Stimulated activated CD4-positive, alpha-beta T cell treated with anti-CD3 and anti-CD28 coated beads, Interleukin-12 subunit alpha, Interleukin-12 subunit beta, amount 100 ng/mL, for 24 hours (primary cell): ENCODE measurements around the gene RHOV.
"Not testable (repeated sequence)": the region's sequence is repeated elsewhere in the genome, so short reads cannot be mapped to it uniquely, and the experiment has no call there.

ENCODE experiments used
- DNase-seq, 2 experiments: peaks; one replicate each; pipeline ENCODE4 v3.0.0-alpha.2; 2020; ENCODE audit warnings: low read depth in 2 of 2

Gene RHOV

GRCh38 chr15:40875991-40876730 lies 2.1 kb upstream of the RHOV start:
- DNase-seq, result no peak

- no peak for DNase-seq
These were observed 992 bp downstream of the RHOV start for GRCh38 chr15:40872791-40873693.

- no peak for DNase-seq
These were observed 2.1 kb downstream of the RHOV start for GRCh38 chr15:40871749-40872617.

GRCh38 chr15:40870716-40871115 lies 3.3 kb downstream of the RHOV start:
- DNase-seq, result no peak

GRCh38 chr15:40869686-40870085 lies 4.3 kb downstream of the RHOV start:
- no peak for DNase-seq

GRCh38 chr15:40867199-40867598 lies 6.8 kb downstream of the RHOV start:
- DNase-seq, result no peak

GRCh38 chr15:40863660-40864270 lies 10.3 kb downstream of the RHOV start:
- no peak for DNase-seq

GRCh38 chr15:40861147-40861546 lies 12.9 kb downstream of the RHOV start:
- not testable (repeated sequence) for DNase-seq

GRCh38 chr15:40859206-40859851 lies 14.7 kb downstream of the RHOV start:
- DNase-seq, result peak; percentile 70 to 88

GRCh38 chr15:40858706-40859105 lies 15.3 kb downstream of the RHOV start:
- DNase-seq, result no peak

GRCh38 chr15:40857601-40858341 lies 16.3 kb downstream of the RHOV start:
- DNase-seq, result peak; percentile 64 to 82

- DNase-seq, result no peak
These were observed 17.3 kb downstream of the RHOV start for GRCh38 chr15:40856746-40857145.

- DNase-seq, result no peak
These were observed 18.3 kb downstream of the RHOV start for GRCh38 chr15:40855706-40856234.

- no peak for DNase-seq
These were observed 19.9 kb downstream of the RHOV start for GRCh38 chr15:40854161-40854560.

GRCh38 chr15:40853241-40853890 lies 20.7 kb downstream of the RHOV start:
- DNase-seq, result no peak

- no peak for DNase-seq
These were observed 21.5 kb downstream of the RHOV start for GRCh38 chr15:40852529-40852928.

GRCh38 chr15:40850576-40851112 lies 23.4 kb downstream of the RHOV start:
- DNase-seq, result no peak

GRCh38 chr15:40847223-40847961 lies 26.6 kb downstream of the RHOV start:
- no peak for DNase-seq

- DNase-seq, result no peak
These were observed 27.2 kb downstream of the RHOV start for GRCh38 chr15:40846841-40847222.
